ENCODE data around the gene COX10.

COX10 gene

DNA sequence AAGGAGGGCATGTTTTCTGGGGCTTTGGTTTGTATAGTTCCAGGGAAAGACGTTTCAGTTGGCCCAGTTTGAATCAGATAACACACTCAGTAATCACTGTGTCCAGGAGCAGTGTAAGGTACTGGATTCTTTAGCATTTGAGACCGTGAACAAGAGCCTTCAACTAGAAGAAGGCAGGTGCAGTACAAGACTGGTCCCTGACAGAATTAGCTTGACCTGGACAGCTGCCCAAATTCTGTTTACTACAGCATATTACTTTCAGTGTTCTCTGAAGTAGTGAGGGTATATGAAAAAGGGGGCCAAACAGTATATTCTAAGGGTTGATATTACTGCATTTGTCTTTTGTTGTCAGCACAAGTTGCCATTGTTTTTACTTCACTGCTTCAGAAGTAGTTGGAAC lies 81.3 kb downstream of the COX10 start:
- H3K4me1 ChIP-seq, result peaks cover 0 to 11% (median 2%) of the 10 kb centered on the region in 4 donors
- no peak overlapping the region for H3K4me3 ChIP-seq
- H3K27me3 ChIP-seq, result no peaks in the 10 kb centered on the region
- H3K9me3 ChIP-seq, result no peaks in the 10 kb centered on the region
- DNase-seq, result no peak
- no peak for TF ChIP-seq CTCF (IDR thresholded peaks at IDR 0.05)
- intact Hi-C loops (cut with DNase I; ENCODE audit: low total_unique reads), result no loop called here
- no peak overlapping the region for H3K27ac ChIP-seq
- H3K36me3 ChIP-seq, result no peaks in the 10 kb centered on the region

DNA sequence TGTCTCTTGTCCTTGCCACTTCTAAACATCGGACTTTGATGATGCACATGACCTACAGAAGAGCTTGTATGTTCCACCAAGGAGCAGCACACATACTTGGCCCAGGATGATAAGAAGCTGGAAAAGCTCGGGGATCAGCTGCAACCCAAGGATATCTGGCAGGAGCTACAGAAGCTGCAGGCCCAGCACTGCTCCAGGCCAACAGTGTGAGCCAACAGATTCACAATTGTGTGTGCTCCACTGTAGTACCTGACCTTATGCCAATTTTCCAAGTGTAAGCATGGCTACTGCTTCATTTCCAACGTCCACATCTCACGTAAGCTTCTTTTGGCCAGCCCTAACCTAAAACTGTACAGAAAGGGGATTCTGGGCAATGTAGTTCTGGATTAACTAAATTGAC lies 83.4 kb downstream of the COX10 start:
- peaks cover 0 to 11% (median 2%) of the 10 kb centered on the region in 4 donors for H3K4me1 ChIP-seq
- intact Hi-C loops (cut with DNase I; ENCODE audit: low total_unique reads), result no loop called here
- no peak for DNase-seq
- no peak for TF ChIP-seq CTCF (IDR thresholded peaks at IDR 0.05)
- no peak overlapping the region for H3K27ac ChIP-seq
- no peaks in the 10 kb centered on the region for H3K9me3 ChIP-seq
- no peaks in the 10 kb centered on the region for H3K27me3 ChIP-seq
- no peaks in the 10 kb centered on the region for H3K36me3 ChIP-seq
- H3K4me3 ChIP-seq, result no peak overlapping the region

- H3K27me3 ChIP-seq, result no peaks in the 10 kb centered on the region
- H3K27ac ChIP-seq, result no peak overlapping the region
- TF ChIP-seq CTCF (IDR thresholded peaks at IDR 0.05), result no peak
- no peaks in the 10 kb centered on the region for H3K36me3 ChIP-seq
- intact Hi-C loops (cut with DNase I; ENCODE audit: low total_unique reads), result no loop called here
- peaks cover 0 to 11% (median 2%) of the 10 kb centered on the region in 4 donors for H3K4me1 ChIP-seq
- H3K4me3 ChIP-seq, result no peak overlapping the region
- DNase-seq, result no peak
- H3K9me3 ChIP-seq, result no peaks in the 10 kb centered on the region
These were observed 84.1 kb downstream of the COX10 start for GRCh38 chr17:14153374-14153773.

- Histone ChIP-seq H3K4me3 (no peak overlapping the region), H3K4me1 (peaks cover 0 to 11% (median 2%) of the 10 kb centered on the region in 4 donors), H3K27me3 (no peaks in the 10 kb centered on the region), H3K36me3 (peaks cover 0 to 12% (median 0%) of the 10 kb centered on the region in 3 donors), H3K9me3 (no peaks in the 10 kb centered on the region), H3K27ac (no peak overlapping the region)
- intact Hi-C loops (cut with DNase I; ENCODE audit: low total_unique reads), result no loop called here
- TF ChIP-seq CTCF (IDR thresholded peaks at IDR 0.05), result no peak
- DNase-seq, result no peak
These were observed 87.4 kb downstream of the COX10 start for GRCh38 chr17:14156689-14157088.

- H3K4me1 ChIP-seq, result peaks cover 0 to 5% (median under 1%) of the 10 kb centered on the region in 4 donors
- DNase-seq, result no peak
- no peak overlapping the region for H3K27ac ChIP-seq
- peaks cover 0 to 12% (median 0%) of the 10 kb centered on the region in 3 donors for H3K36me3 ChIP-seq
- intact Hi-C loops (cut with DNase I; ENCODE audit: low total_unique reads), result no loop called here
- no peak for TF ChIP-seq CTCF (IDR thresholded peaks at IDR 0.05)
- no peak overlapping the region for H3K4me3 ChIP-seq
- H3K9me3 ChIP-seq, result no peaks in the 10 kb centered on the region
- H3K27me3 ChIP-seq, result no peaks in the 10 kb centered on the region
These were observed 88.5 kb downstream of the COX10 start for GRCh38 chr17:14157822-14158221.

DNA sequence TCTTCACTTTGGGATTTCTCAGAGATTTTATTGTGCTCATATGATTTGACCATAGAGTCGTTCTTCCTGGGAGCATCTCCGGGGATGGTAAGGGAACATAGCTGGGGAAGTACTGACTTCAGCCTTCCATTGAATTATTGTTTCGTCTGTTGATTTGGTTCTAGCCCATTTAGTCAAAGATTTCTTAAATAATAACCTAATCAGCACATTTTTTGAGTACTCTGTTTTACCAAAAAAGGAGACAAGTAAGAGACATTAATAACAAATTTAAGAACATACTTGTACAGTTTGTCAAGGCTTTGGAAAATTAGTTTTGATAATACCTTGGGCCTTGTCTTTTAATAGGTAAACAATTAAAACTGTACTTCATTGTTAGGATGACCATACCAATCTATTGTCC lies 89.4 kb downstream of the COX10 start:
- no peaks in the 10 kb centered on the region for H3K9me3 ChIP-seq
- no peak overlapping the region for H3K4me3 ChIP-seq
- H3K36me3 ChIP-seq, result peaks cover 0 to 12% (median 0%) of the 10 kb centered on the region in 3 donors
- no peak overlapping the region for H3K27ac ChIP-seq
- DNase-seq, result no peak
- H3K4me1 ChIP-seq, result no peaks in the 10 kb centered on the region
- intact Hi-C loops (cut with DNase I; ENCODE audit: low total_unique reads), result no loop called here
- no peak for TF ChIP-seq CTCF (IDR thresholded peaks at IDR 0.05)
- H3K27me3 ChIP-seq, result no peaks in the 10 kb centered on the region

Data from tibial artery (tissue), 4 donors.